Right atrium auricular region (tissue), 2 donors: ENCODE results near the gene PTN. TPM values are rescaled to one million over a fixed set of nuclear protein-coding genes. Genes with fewer than 3 reads are reported as not detected.

Experiments used
- DNase-seq: peaks from one replicate; pipeline ENCODE4 v3.0.0-alpha.2; 2019; ENCODE audit warnings: low spot score
- H3K27ac ChIP-seq, 2 donors: fragments of 200-600 bp; sonication (generic); 1 replicate in 1 of 2; 2 replicates in 1 of 2; pipeline ENCODE4 v1.5.1; 2016 to 2019
- H3K27me3 ChIP-seq, 2 donors: fragments of 200-600 bp; sonication (generic); one replicate each; pipeline versions ENCODE4 v1.5.1 to v1.6.0; 2017 to 2019
- H3K36me3 ChIP-seq: fragments of 200-600 bp; sonication (generic); one replicate; pipeline ENCODE4 v1.5.1; 2016
- H3K4me1 ChIP-seq, 2 donors: fragments of 200-600 bp; sonication (generic); one replicate each; pipeline versions ENCODE4 v1.5.1 to v1.6.0; 2017 to 2019
- H3K4me3 ChIP-seq, 2 donors: fragments of 200-600 bp; sonication (generic); 1 replicate in 1 of 2; 2 replicates in 1 of 2; pipeline ENCODE4 v1.5.1; 2017 to 2019; ENCODE audit warnings: mild to moderate bottlenecking in 1 of 2, moderate library complexity in 1 of 2
- H3K9me3 ChIP-seq, 2 donors: fragments of 200-600 bp; sonication (generic); one replicate each; pipeline ENCODE4 v1.5.1; 2019
- total RNA-seq, 2 donors: library from RNA; depleted of rRNA; stranded (reverse); fragments of >200 nt; gene quantifications; one replicate each; pipeline ENCODE4 v1.1.0, GENCODE V29; 2016
- TF ChIP-seq, protein P1 (sequence below), 2 donors: fragments of 200-600 bp; sonication (generic); IDR thresholded peaks; one replicate each; pipeline ENCODE4 v1.5.1; 2019; ENCODE audit warnings: antibody characterized with exemption in 2 of 2

PTN gene
- total RNA-seq, 2 donors from 2014 or later = 8.6 to 26.2 TPM

DNA sequence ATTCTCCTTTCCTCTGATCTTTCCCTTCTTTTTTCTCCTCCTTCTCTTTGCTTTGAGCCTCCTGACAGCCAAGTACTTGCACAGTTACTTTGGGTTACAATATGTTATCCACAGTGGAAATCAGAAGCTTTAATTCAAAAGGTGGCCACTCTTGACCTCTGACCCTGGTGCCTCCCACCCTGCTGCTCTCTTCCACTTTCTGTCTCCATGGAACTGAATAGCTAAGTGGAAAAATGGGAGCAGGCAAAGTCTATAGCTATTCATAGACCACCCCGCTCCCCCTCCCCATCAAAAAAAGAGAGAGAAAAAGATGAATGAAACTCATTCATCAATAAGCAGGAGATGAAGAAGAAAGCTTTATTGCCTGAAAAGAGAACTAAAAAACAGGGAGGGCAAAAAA lies 39.4 kb downstream of the PTN start:
- H3K36me3 ChIP-seq = no peaks in the 10 kb centered on the region
- H3K4me3 ChIP-seq = no peak overlapping the region
- no peak for DNase-seq
- no peak overlapping the region for H3K27ac ChIP-seq
- H3K4me1 ChIP-seq = no peaks in the 10 kb centered on the region
- no peaks in the 10 kb centered on the region for H3K27me3 ChIP-seq
- no peaks in the 10 kb centered on the region for H3K9me3 ChIP-seq
- TF ChIP-seq, protein P1, sequence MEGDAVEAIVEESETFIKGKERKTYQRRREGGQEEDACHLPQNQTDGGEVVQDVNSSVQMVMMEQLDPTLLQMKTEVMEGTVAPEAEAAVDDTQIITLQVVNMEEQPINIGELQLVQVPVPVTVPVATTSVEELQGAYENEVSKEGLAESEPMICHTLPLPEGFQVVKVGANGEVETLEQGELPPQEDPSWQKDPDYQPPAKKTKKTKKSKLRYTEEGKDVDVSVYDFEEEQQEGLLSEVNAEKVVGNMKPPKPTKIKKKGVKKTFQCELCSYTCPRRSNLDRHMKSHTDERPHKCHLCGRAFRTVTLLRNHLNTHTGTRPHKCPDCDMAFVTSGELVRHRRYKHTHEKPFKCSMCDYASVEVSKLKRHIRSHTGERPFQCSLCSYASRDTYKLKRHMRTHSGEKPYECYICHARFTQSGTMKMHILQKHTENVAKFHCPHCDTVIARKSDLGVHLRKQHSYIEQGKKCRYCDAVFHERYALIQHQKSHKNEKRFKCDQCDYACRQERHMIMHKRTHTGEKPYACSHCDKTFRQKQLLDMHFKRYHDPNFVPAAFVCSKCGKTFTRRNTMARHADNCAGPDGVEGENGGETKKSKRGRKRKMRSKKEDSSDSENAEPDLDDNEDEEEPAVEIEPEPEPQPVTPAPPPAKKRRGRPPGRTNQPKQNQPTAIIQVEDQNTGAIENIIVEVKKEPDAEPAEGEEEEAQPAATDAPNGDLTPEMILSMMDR (IDR thresholded peaks at IDR 0.05) = no peak

DNA sequence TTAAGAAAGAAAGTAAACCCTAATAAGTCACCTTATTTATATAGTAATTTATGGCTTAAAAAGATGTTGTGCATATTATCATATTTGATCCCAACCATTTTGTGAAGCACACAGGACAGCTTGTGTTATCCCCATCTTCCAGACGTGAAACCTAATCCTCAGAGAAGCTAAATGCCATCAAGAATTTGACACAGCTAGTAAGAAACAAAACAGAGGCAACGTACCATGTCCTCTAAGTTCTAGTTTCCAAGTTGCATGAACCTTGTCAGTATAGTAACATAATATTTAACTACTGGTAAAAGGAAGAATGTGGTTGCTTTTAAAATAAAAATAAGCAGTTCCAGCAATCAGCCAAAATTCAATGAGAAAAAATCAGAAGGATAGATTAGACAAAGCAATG lies 41.5 kb downstream of the PTN start:
- TF ChIP-seq, protein P1 (IDR thresholded peaks at IDR 0.05) = no peak
- H3K4me1 ChIP-seq = no peaks in the 10 kb centered on the region
- H3K27ac ChIP-seq = no peak overlapping the region
- H3K36me3 ChIP-seq = no peaks in the 10 kb centered on the region
- H3K4me3 ChIP-seq = no peak overlapping the region
- H3K9me3 ChIP-seq = no peaks in the 10 kb centered on the region
- no peaks in the 10 kb centered on the region for H3K27me3 ChIP-seq
- DNase-seq = no peak

DNA sequence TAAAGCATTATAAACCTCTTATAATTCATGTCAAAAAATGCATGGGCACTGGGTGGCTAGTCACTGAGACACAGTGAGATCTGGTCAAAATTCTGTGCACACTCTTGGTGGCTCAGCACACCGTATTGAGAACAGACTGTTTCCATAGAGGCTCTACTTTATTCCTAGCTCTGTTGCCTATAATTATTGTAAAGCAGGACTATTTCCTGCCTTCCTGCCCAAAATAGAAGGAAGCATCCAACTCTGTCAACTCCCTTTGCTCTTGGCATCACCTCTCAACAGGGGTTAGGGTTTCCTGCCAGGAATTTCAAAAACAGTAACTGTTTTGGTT lies 45.1 kb downstream of the PTN start:
- H3K4me3 ChIP-seq = no peak overlapping the region
- no peaks in the 10 kb centered on the region for H3K27me3 ChIP-seq
- TF ChIP-seq, protein P1 (IDR thresholded peaks at IDR 0.05) = no peak
- H3K36me3 ChIP-seq = no peaks in the 10 kb centered on the region
- no peaks in the 10 kb centered on the region for H3K4me1 ChIP-seq
- DNase-seq = no peak
- H3K27ac ChIP-seq = no peak overlapping the region
- no peaks in the 10 kb centered on the region for H3K9me3 ChIP-seq

DNA sequence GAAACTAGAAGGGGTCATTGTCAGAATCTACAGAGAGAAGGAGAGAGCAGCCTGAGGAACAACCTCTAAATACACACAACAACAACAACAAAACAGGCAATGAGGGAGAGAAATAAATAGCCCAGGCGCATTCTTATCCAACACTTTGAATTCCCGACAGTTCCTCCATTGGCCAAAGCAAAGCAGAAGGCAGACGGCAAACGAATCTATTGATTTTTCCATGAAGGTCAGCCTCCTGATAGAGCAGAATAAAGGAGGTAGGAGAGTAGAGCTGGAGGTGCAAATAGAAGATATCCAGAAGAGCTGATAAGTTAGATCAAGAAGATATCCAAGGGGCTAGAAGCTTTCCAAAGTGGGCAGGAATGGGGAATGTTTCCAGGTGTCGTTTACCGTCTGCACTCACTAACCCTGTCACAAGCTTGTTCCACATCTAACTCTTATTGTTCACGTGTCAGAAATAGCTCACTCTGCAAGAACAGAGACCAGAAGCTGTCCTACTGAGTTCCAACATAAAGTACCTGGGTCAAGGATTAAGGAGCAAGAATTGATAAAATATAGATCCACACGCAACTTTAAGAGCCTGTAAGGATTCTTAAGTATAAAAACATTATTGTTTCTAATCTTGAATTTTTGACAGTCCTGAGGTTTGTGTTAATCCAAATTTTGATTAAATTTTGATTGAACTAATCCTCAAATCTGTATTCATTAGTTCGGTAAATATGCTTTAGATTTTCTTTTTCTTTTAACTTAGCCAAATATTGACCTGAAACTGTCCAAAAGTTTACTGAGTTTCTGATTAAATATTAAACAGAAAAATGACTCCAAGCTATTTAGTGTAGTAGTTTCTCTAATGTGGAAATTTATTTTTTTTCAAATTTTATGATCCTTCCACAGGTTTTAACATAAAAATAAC lies 45.7 kb downstream of the PTN start:
- no peak for DNase-seq
- Histone ChIP-seq H3K27me3 (no peaks in the 10 kb centered on the region), H3K27ac (no peak overlapping the region), H3K4me1 (no peaks in the 10 kb centered on the region), H3K4me3 (no peak overlapping the region), H3K9me3 (no peaks in the 10 kb centered on the region), H3K36me3 (no peaks in the 10 kb centered on the region)
- TF ChIP-seq, protein P1 (IDR thresholded peaks at IDR 0.05) = no peak

DNA sequence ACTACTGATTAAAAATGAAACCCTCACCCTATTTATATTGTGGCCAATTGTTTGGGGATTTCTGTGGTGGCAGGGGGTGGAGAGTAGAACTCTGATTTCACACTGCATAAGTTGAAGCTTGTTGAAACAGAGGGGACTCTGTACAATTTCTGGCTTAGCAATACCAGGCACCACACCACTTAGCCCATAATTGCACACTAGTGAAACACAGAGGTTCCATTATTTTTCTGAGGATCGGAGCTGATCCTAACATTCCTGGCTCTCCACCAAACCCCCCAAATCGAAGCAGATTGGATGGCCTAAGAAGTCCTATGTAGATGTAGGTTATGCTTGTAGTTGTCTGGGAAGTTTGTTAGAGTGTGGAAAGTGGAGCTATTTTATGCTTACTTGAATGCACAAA lies 47.0 kb downstream of the PTN start:
- Histone ChIP-seq H3K36me3 (no peaks in the 10 kb centered on the region), H3K27ac (no peak overlapping the region), H3K9me3 (no peaks in the 10 kb centered on the region), H3K27me3 (no peaks in the 10 kb centered on the region), H3K4me1 (no peaks in the 10 kb centered on the region), H3K4me3 (no peak overlapping the region)
- TF ChIP-seq, protein P1 (IDR thresholded peaks at IDR 0.05) = no peak
- DNase-seq = no peak
